HG02571 (cell line): Measurements from ENCODE around the gene KHSRP.
A peak's percentile ranks its signal among the peaks of the same experiment; 100 is the strongest.

ENCODE experiments used
- ATAC-seq: cut with Tn5 transposase; IDR thresholded peaks from one replicate; pipeline ENCODE4 v1.9.1; 2021; ENCODE audit warnings: mild to moderate bottlenecking, moderate library complexity; ENCODE audit not compliant: unreplicated experiment

Gene KHSRP

DNA sequence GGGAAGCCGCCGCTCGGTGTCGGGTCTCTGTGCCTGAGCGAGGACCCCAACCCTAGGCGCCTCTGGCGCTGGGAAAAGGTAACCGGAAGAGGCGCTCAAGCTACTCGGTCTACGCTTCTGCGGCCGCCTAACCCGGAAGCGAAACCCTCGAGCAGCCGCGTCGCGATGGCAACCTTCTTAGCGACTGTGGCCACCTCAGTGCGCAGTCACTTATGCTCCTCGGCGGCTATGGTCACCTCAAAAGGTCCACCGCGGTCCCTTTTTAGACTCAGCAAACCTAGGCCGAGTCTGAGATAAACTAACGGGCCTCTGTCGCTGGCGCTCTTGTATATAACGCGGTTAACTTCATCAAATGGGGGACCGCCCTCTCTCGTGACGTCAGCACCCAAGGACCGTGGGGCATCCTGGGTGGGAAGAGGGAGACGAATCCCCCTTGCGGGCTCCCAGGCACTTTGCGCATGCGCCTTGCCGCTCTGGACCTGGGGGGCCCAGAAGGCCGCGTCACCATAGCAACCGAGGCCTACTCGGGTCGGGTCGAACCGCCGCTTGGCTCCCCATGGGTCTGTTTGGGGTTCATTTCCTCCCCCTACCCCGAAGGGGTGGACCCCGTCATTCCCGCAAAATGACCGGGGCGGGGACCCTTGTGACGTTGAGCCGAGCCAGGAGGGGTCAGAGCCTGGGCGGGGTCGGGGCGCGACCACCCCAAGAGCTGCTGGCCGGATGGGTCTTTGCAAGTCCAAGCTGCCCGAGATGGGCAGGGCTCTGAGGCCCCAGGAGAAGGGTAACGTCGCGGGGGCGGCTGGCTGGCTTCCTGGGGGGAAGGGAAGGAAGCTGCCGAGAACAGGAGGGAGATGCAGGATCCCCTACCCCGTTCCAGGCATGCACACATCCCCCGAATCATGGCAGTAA is 31.3 kb downstream of the KHSRP start, which contains the start of gene GTF2F1:
Gene GTF2F1, minus strand, starts transcription at position 91 of the 909 bp plus-strand sequence. CDS start 169 bp downstream, outside the sequence.
- ATAC-seq: peak; percentile 74

DNA sequence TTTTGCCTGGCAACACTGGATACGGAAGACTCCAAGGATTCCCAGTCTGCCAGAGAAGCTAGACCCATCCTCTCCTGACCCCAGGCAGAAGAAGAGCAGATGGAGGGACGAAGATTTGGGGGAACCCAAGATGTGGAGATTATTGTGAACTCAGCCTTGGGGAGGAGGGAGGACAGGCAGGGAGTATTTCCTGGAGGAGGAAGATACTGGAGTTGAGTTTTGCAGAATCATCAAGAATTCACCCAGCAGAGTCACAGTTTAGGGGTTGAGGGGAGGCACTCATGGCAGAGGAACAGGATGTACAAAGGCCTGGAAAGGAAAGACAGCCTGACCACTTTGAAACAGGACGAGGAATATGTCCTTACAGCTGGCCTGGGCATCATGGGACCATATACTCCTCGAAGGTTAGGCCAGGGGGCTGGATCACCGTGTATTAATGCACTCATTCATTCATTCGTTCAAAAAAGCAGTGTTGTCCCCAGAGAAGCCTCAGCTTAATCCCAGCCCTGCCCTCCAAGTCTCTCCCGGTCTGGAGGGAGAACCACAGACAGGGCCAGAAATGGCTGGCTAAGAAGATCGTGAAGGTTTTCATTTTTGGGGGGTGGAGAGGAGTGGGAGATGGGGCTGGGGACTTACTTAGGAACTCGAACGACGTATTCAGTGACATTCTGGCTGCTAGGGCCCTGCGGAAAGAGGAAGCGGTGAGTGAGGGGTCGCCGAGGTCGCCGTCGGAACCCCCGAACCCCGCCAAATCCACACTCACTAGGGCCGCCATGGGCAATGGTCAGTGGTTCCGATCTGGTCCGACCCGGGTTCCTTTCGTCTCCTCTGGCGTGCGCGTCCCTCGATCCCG is 32.2 kb downstream of the KHSRP start:
- no peak for ATAC-seq

DNA sequence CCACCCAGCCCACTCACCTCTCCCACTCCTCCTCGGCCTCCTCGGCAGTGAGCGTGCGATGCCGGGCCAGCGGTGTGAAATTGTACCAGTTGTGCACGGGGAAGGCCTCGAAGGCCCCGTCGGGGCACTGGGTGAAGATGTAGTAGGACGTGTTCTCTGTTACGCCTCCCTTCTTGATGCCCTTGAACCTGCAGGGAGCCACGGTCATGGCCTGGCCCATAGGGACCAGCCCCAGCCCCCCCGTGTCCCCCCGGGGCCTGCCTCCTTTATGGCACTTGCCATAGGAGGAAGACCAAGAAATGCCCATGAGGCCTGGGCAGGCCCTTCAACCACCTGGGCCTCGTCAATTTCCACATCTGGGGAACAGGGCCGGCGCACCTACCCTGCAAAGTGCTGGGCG is 37.2 kb downstream of the KHSRP start:
- ATAC-seq: no peak

DNA sequence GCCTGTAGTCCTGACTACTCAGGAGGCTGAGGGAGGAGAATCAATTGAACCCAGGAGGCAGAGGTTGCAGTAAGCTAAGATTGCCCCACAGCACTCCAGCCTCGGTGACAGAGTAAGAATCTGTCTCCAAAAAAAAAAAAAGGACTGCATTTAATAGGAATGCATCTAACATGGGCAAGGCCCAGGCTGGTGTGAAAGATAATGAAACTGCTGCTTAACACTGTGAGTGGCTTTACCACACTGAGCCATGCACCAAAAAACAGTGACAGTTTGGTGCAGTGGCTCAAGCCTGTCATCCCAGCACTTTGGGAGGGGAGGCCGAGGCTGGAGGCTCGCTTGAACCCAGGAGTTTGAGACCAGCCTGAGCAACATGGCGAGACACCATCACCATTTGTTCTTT is 40.2 kb downstream of the KHSRP start:
- ATAC-seq: no peak

DNA sequence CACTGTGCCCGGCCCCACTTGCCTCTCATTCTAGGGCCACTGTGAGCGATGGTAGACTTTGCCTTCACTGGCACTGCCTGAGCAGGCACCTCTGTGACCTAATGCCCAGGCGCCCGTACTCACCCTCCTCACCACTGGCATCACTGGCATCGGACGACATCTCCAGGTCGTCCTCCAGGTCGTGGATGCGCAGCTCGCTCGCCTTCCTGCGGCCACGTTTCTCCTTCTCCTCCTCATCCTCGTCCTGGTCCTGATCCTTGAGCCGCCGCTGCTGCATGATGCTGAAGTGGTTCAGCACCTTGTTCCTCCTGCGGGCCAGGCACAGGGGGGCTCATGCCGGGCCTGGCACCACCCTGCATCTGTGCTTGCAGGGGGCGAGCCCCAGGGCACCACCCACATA is 41.4 kb downstream of the KHSRP start:
- ATAC-seq: no peak

DNA sequence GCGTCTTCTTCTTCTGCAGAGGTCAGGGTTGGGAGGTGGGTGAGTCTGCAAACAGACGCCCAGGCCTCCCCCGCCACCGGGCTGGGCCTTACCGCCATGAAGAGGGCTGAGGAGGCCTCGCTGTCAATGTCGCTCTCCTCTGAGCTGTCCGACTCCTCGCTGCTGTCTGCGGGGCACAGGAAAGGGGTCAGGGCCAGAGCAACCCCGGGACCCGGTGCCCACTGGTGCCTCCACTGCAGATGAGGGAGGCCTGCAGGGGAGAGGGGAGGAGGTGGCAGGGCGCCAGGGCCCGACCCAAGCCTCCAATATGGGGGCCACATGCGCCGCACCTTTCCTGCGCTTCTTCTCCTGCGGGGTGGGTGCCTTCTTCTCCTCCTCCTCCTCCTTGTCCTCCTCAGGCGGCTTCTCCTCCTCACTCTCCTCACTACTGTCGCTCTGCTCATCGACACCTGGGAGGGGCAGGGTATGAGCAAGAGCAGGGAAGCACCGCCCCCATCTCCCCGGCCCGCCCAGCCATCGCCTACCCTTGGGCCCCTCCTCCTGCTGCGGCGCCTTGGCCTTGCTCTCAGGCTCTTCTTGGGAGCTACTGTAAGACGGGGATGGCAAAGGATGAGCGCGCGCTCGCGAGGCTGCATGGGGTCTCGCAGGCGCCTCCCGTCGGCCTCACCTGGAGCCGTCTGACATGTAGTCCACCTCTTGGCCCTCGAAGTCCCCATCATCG is 43.4 kb downstream of the KHSRP start:
- ATAC-seq: no peak

DNA sequence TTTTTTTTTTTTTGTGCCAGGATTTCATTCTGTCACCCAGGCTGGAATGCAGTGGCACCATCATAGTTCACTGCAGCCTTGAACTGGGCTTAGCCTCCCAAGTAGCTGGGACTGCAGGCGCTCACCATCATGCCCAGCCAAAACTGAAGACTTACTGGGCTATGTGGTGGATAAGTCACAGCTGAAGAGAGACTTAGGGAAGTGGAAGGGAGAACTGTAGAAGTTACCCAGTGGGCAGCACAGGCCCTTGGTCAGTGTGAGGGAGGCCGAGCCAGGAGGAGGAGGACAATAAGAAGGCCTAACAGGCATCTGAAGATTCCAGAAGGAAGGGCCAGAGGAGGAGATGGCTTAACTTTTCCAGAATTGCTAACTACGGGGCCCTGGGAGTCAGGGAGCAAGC is 44.9 kb downstream of the KHSRP start:
- ATAC-seq: no peak

DNA sequence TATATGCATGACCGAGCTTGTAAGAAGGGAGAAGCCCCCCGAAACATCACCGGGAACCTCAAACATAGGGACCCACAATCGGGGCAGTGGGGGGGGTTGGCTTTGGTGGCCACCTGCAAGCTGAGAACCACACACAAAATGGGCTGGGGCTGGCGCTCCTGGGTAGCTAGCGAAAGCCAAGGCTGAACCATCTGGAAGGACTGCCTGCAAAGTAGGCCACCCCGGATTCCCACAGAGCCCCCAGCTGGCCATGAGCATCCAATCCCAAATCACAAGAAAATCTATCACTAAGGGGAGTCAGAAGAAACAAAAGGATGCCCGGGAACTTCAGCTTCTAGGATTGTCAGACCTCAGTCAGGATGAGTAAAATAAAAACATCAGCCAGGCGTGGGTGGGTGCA is 46.1 kb downstream of the KHSRP start:
- ATAC-seq: no peak

DNA sequence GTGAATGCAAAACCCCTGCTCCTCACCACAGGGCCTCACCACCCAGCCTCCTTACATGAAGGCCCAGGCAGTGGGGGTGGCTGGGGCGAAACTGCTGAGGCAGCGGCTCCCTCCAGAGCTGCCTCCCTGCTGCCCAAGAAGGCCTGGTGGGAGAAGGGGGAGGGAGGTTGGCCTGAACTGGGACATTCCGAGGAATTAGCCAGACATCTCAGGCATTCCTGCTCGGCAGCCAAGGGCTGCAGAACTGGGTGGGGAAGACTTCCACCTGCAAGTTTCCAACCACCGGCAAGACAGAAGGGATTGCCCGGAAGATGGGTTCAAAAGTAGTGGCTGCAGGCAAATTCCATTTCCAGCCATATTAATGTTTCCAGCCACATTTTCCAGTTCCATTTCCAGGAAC is 46.6 kb downstream of the KHSRP start:
- ATAC-seq: no peak

DNA sequence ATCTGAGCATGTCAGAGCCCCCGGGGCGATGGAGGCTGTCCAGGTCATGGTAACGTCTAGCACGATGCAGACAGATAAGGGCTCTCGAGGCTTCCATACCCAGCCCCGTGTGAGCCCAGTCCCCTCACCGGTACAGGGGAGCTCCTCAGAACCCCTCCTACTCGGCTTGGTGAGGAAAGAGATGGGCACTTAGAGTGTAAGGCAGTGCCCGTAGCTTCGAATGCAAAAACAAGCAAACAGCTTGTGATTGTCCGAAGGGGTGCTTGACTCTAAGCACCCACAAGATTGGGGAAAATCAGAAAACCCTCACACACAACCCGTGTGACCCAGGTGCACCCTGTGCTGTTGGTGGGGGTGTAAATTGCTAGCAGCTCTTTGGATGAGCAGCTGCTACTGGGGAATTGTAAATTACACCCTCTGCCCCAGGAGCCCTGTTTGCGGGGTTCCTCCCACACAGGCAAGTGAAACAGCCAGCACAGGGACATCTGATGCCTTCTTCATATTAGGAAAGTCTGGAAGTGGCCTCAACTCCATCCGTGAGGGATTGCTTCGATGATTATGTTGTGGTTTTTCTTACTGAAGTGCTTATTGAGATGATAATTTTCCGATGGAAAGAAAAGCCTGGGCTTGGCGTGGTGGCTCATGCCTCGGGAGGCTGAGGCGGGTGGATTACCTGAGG is 48.0 kb downstream of the KHSRP start:
- no peak for ATAC-seq

DNA sequence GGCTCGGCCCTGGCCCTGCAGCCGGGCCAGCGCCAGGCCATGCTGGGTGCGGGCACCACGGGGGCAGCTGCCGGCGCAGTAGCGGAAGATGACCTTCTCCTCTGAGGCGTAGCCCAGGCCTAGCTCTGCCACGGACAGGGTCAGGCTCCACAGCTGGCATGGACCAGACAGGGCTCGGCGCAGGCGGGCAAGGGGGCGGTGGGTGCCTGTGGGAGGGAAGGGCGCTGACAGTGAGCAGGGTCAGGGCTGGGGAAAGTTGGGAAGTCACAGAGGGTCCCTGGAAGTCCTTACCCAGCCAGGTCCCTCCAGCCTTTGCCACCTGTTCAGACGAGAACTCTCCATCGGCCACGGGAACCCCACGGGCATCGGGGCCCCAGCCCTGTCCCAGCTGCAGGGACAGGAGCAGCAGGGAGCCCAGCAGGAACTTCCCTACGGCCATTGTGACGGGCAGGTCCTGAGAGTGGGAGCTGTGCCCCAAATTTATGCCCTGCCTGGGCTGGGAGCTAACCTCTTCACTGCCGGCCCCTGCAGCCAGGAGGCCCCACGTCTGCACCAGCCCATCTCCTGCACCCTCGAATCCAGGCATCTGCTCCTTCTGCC is 49.1 kb downstream of the KHSRP start, which contains the start of gene PSPN:
Gene PSPN, minus strand, starts transcription at position 523 of the 600 bp plus-strand sequence. Its CDS starts 84 bp downstream, at position 439.
- no peak for ATAC-seq

DNA sequence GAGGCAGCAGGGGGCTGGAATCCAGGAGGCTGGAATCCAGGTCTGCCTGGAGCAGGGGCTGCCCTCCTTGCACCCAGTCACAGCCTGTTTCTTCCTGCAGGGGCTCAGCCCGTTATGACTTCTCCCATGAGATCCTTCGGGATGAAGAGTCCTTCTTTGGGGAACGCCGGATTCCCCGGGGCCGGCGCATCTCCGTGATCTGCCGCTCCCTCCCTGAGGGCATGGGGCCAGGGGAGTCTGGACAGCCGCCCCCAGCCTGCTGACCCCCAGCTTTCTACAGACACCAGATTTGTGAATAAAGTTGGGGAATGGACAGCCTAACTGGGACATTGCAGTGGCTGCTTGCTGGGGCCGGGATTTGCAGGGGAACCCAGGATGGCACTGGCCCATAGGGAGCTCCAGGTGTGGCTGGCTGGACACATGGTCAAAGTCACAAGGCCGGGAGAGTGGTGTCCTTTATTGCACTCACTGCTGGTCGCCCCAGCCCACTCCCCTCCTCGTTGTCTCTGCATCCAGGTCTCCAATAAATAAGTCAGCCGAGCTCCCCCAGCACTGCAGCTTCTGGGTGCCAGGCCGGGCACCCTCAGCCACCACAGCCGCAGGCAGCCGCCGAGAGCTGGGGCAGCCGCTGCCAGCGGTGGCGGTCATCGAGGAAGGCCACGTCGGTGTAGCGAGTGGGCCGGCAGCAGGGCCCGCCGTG is 49.8 kb downstream of the KHSRP start:
- ATAC-seq: no peak

DNA sequence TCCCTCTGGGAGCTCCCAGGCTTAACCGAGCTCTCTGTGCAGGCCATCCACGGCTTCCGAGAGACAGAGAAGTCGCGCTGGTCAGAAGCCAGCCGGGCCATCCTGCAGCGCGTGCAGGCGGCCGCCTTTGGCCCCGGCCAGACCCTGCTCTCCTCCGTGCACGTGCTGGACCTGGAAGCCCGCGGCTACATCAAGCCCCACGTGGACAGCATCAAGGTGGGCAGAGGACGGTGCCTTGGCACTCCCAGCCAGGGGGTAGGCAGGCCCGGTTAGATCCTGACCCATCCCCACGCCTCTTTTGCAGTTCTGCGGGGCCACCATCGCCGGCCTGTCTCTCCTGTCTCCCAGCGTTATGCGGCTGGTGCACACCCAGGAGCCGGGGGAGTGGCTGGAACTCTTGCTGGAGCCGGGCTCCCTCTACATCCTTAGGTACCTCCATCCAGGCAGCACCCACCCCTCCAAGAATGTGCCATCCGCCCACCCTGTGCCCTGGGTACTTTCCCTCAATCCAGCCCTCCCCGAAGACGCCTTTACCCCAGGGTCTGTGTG is 50.4 kb downstream of the KHSRP start:
- no peak for ATAC-seq

DNA sequence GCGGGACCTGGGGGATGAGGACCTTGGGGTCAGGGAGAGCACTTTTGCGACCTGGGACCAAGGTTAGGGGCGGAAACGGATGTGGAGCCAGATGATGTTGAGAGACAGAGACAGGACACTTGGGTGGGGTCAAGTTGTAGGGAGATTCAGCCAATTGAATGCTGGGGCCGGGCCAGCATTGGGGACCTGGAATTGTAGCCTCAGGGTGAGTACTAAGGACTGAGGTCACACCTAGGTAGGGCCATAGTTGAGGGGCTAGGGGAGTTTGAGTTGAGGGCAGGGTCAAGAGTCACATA is 50.9 kb downstream of the KHSRP start:
- ATAC-seq: no peak

DNA sequence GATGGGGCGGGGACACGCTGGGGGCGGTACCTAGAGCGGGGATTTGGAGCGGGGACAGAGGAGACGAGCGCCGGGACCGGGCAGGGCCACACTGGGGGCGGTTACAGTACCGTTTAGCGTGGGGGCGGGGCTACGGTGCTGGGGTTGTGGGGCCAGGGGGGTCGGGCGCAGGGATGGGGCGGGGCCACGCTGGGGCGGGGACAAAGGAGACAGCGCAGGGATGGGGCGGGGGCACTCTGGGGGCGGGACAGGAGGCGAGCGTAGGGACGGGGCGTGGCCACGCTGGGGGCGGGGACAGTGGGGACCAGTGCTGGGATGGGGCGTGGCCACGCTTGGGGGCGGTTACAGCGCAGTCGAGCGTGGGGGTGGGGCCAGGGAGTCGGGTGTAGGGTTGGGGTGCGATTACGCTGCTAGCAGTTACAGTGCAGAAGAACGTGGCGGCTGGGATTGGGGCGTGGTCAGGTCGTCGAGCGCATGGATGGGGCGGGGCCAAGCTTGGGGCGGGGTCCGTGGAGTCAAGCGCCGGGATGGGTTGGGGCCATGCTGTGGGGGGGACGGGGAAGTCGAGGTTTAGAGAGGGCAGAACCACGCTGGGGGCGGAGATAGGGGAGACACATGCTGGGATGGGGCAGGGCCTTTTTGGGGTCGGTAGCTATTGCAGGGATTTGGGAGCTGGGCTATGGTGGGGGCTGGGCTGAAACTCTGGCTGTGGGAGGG is 51.4 kb downstream of the KHSRP start:
- ATAC-seq: peak; percentile 44

DNA sequence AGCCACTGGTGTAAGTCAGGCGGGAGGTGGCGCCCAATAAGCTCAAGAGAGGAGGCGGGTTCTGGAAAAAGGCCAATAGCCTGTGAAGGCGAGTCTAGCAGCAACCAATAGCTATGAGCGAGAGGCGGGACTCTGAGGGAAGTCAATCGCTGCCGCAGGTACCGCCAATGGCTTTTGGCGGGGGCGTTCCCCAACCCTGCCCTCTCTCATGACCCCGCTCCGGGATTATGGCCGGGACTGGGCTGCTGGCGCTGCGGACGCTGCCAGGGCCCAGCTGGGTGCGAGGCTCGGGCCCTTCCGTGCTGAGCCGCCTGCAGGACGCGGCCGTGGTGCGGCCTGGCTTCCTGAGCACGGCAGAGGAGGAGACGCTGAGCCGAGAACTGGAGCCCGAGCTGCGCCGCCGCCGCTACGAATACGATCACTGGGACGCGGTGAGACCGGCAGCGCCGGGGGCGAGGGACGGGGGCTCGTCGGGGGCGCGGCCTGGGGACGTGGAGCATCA is 52.0 kb downstream of the KHSRP start, which contains the start of gene ALKBH7:
Gene ALKBH7, plus strand, starts transcription at position 201 of the 502 bp plus-strand sequence. Its CDS starts 27 bp downstream, at position 228.
- ATAC-seq: peak; percentile 68

DNA sequence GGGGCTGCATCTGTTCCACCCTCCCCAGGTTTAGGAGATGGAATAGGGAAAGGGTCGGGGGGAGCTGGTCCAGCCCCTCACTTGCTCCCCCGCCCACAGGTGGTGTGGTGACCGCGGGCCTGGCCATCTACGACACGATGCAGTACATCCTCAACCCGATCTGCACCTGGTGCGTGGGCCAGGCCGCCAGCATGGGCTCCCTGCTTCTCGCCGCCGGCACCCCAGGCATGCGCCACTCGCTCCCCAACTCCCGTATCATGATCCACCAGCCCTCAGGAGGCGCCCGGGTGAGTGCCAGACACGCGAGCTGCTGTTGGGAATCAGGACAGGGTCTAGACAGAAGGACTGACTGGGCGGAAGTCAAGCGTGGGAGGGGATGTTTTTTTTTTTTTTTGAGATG is 60.3 kb downstream of the KHSRP start:
- ATAC-seq: no peak
